ENCODE data around the gene THOC6. TPM values are rescaled to one million over a fixed set of nuclear protein-coding genes. Genes with fewer than 3 reads are reported as not detected.
A peak's percentile ranks its signal among the peaks of the same experiment; 100 is the strongest.

The THOC6 gene
- total RNA-seq, 1 experiment from 2014 or later = 56.7 TPM

- no peaks in the 10 kb centered on the region for H3K9me3 ChIP-seq (ENCODE audit: control insufficient read depth, insufficient read depth, low read depth, low read length)
- in situ Hi-C loops (cut with HindIII; ENCODE audit: low pct_unique_long_range_greater_than_20kb, low sequenced_read_pairs) = no loop called here
Observed at GRCh38 chr16:3035972-3036725, 12.3 kb downstream of the THOC6 start.

DNA sequence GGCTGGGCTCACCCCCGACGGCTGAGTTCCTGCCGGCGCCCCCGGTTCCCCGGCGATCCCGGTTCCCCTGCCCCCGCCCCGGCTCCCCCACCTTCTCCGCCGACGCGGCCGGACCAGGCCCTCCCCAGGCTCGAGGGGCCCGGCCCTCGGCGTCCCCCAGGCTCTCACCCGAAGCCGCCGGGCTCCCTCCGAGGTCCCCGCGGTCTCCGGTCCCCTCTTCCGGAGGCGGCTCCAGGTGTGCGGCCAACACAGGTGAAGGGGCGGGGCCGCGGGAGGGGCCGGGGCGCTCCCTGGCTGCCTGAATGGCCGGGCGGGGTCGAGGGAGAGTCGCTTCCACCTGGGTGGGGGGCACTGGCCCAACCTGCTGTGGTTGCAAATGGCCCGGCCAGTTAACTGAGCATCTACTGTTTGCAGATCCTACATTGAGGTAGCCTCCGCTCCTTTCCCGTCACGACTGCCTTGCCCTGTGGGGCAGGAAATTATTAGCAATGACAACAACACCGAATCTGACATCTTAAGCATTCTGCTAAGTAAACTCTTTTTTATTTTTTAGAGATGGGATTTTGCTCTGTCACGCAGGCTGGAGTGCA, 13.0 kb downstream of the THOC6 start, which contains the start of gene BICDL2:
TSS of gene BICDL2 (minus strand) at position 219 of the 590 bp plus-strand sequence. CDS start 1,448 bp downstream, outside the sequence.
- H3K4me3 ChIP-seq (ENCODE audit: low read depth in 2 of 2, low read length in 2 of 2) = peak within 1 kb of the TSS in 1 of 2 experiments; percentile 30; a peak in 2 of 4 replicates
- no peak for DNase-seq (ENCODE audit: low read depth, low spot score)
- CTCF ChIA-PET = no interaction called here
- no peaks in the 10 kb centered on the region; the same call in 1 of the 2 replicates for H3K27me3 ChIP-seq (ENCODE audit: control insufficient read depth, insufficient read depth, low read length)
- no peaks in the 10 kb centered on the region for H3K9me3 ChIP-seq (ENCODE audit: control insufficient read depth, insufficient read depth, low read depth, low read length)
- POLR2A ChIA-PET = interaction anchor here (0.7 kb wide), 1 partner anchor 73 kb away, joined by 8 read pairs; the partner anchor contains the start of gene KREMEN2
- intact Hi-C loops (cut with micrococcal nuclease; ENCODE audit: unreplicated experiment) = no loop called here
- no peak within 1 kb of the TSS for H3K27ac ChIP-seq (ENCODE audit: low read length)
- no peak for TF ChIP-seq SIN3A (IDR thresholded peaks at IDR 0.05; ENCODE audit: borderline replicate concordance, insufficient read depth, low read depth, low read length)
- no peak for TF ChIP-seq POLR2AphosphoS5 (IDR thresholded peaks at IDR 0.05; ENCODE audit: low read depth, low read length)
- no peak for TF ChIP-seq TCF7L2 (IDR thresholded peaks at IDR 0.05; ENCODE audit: low read depth, low read length)
- TF ChIP-seq, protein P1, sequence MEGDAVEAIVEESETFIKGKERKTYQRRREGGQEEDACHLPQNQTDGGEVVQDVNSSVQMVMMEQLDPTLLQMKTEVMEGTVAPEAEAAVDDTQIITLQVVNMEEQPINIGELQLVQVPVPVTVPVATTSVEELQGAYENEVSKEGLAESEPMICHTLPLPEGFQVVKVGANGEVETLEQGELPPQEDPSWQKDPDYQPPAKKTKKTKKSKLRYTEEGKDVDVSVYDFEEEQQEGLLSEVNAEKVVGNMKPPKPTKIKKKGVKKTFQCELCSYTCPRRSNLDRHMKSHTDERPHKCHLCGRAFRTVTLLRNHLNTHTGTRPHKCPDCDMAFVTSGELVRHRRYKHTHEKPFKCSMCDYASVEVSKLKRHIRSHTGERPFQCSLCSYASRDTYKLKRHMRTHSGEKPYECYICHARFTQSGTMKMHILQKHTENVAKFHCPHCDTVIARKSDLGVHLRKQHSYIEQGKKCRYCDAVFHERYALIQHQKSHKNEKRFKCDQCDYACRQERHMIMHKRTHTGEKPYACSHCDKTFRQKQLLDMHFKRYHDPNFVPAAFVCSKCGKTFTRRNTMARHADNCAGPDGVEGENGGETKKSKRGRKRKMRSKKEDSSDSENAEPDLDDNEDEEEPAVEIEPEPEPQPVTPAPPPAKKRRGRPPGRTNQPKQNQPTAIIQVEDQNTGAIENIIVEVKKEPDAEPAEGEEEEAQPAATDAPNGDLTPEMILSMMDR (IDR thresholded peaks at IDR 0.05) = no peak
- no peak for TF ChIP-seq REST (IDR thresholded peaks at IDR 0.05; ENCODE audit: insufficient read depth in 1 of 2, low read depth in 2 of 2, low read length in 1 of 2)
- in situ Hi-C loops (cut with HindIII; ENCODE audit: low pct_unique_long_range_greater_than_20kb, low sequenced_read_pairs) = no loop called here
- ATAC-seq = no peak
- no TSS peak for BruUV-seq (replicated peaks)
- no peaks in the 10 kb centered on the region for H3K4me1 ChIP-seq (ENCODE audit: control insufficient read depth, insufficient read depth, low read length)
- H3K36me3 ChIP-seq (ENCODE audit: control insufficient read depth, insufficient read depth, low read length) = peaks cover 3% of the 10 kb centered on the region; the same call in 1 of the 2 replicates

More at GRCh38 chr16:3035972-3036725, 12.3 kb downstream of the THOC6 start:
- ChIA-PET POLR2A (no interaction called here), CTCF (no interaction called here)
- H3K27me3 ChIP-seq (ENCODE audit: control insufficient read depth, insufficient read depth, low read length) = no peaks in the 10 kb centered on the region; the same call in 1 of the 2 replicates
- no peak overlapping the region for H3K27ac ChIP-seq (ENCODE audit: low read length)
- no peak for ATAC-seq
- H3K4me1 ChIP-seq (ENCODE audit: control insufficient read depth, insufficient read depth, low read length) = peaks cover 3% of the 10 kb centered on the region; the same call in 1 of the 2 replicates
- BruUV-seq (replicated peaks) = no TSS peak
- intact Hi-C loops (cut with micrococcal nuclease; ENCODE audit: unreplicated experiment) = no loop called here
- peak overlapping the region in 1 of 2 experiments; percentile 30; a peak in 2 of 4 replicates for H3K4me3 ChIP-seq (ENCODE audit: low read depth in 2 of 2, low read length in 2 of 2)
- no peak for DNase-seq (ENCODE audit: low read depth, low spot score)
- TF ChIP-seq, protein P1 (IDR thresholded peaks at IDR 0.05) = no peak
- TF ChIP-seq TCF7L2 (IDR thresholded peaks at IDR 0.05; ENCODE audit: low read depth, low read length) (no peak), REST (IDR thresholded peaks at IDR 0.05; ENCODE audit: insufficient read depth in 1 of 2, low read depth in 2 of 2, low read length in 1 of 2) (no peak)
- peaks cover 3% of the 10 kb centered on the region; the same call in 1 of the 2 replicates for H3K36me3 ChIP-seq (ENCODE audit: control insufficient read depth, insufficient read depth, low read length)
